ENCODE measurements around the gene RPUSD3. TPM values are rescaled to one million over a fixed set of nuclear protein-coding genes. Genes with fewer than 3 reads are reported as not detected.

Gene RPUSD3
- total RNA-seq, 4 donors from 2014 or later, result 29.7 to 43.1 (median 38.5) TPM

GRCh38 chr3:9812870-9813483 lies 30.8 kb downstream of the RPUSD3 start:
- DNase-seq, result no peak
- H3K27ac ChIP-seq, result no peak overlapping the region
- TF ChIP-seq POLR2A (IDR thresholded peaks at IDR 0.05), result no peak

GRCh38 chr3:9810846-9811245 lies 33.0 kb downstream of the RPUSD3 start:
- Histone ChIP-seq H3K27ac (peak overlapping the region; percentile 94 to 98 (median 94)), H3K27me3 (no peaks in the 10 kb centered on the region), H3K4me3 (peak overlapping the region; percentile 74 to 92 (median 80)), H3K36me3 (peaks cover 0 to 17% (median 0%) of the 10 kb centered on the region in 3 donors), H3K9me3 (no peaks in the 10 kb centered on the region), H3K4me1 (peaks cover 0 to 23% (median 0%) of the 10 kb centered on the region in 4 donors)
- DNase-seq, result no peak
- TF ChIP-seq, protein P1, sequence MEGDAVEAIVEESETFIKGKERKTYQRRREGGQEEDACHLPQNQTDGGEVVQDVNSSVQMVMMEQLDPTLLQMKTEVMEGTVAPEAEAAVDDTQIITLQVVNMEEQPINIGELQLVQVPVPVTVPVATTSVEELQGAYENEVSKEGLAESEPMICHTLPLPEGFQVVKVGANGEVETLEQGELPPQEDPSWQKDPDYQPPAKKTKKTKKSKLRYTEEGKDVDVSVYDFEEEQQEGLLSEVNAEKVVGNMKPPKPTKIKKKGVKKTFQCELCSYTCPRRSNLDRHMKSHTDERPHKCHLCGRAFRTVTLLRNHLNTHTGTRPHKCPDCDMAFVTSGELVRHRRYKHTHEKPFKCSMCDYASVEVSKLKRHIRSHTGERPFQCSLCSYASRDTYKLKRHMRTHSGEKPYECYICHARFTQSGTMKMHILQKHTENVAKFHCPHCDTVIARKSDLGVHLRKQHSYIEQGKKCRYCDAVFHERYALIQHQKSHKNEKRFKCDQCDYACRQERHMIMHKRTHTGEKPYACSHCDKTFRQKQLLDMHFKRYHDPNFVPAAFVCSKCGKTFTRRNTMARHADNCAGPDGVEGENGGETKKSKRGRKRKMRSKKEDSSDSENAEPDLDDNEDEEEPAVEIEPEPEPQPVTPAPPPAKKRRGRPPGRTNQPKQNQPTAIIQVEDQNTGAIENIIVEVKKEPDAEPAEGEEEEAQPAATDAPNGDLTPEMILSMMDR (IDR thresholded peaks at IDR 0.05), result no peak
- TF ChIP-seq POLR2A (IDR thresholded peaks at IDR 0.05), result no peak

More at GRCh38 chr3:9812870-9813483, 30.8 kb downstream of the RPUSD3 start:
- H3K36me3 ChIP-seq, result peaks cover 0 to 5% (median 0%) of the 10 kb centered on the region in 3 donors
- no peak overlapping the region for H3K4me3 ChIP-seq
- H3K9me3 ChIP-seq, result no peaks in the 10 kb centered on the region
- H3K27me3 ChIP-seq, result no peaks in the 10 kb centered on the region
- H3K4me1 ChIP-seq, result peaks cover 0 to 21% (median 0%) of the 10 kb centered on the region in 4 donors

DNA sequence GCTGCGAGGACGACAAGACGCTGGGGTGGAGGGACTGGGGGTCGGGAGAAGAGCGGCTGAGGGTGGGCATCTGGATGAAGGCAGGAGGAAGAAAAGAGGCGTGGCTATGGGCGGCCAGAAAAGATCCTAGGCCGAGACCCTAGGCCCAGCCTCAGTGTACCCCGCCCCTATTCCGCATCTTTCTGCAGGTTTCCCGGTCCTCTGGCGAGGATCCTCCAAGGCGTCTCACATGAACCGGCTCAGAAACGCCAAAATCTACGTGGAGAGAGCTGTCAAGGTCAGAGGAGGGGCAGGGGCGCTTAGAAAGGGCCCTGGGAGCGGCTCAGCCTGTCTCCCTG lies 33.4 kb downstream of the RPUSD3 start:
- no peak for DNase-seq
- no peak for TF ChIP-seq POLR2A (IDR thresholded peaks at IDR 0.05)
- TF ChIP-seq, protein P1 (IDR thresholded peaks at IDR 0.05), result no peak
- Histone ChIP-seq H3K27me3 (no peaks in the 10 kb centered on the region), H3K9me3 (no peaks in the 10 kb centered on the region), H3K4me3 (peak overlapping the region; percentile 74 to 92 (median 80)), H3K4me1 (peaks cover 0 to 23% (median 0%) of the 10 kb centered on the region in 4 donors), H3K36me3 (peaks cover 0 to 22% (median 0%) of the 10 kb centered on the region in 3 donors), H3K27ac (peak overlapping the region; percentile 94 to 98 (median 94))

GRCh38 chr3:9809615-9810432 lies 34.0 kb downstream of the RPUSD3 start, which contains the start of gene TTLL3:
Gene TTLL3, plus strand, starts transcription at chr3:9810262. Its CDS starts 400 bp downstream, at chr3:9810662.
- Histone ChIP-seq H3K4me1 (peaks cover 0 to 23% (median 0%) of the 10 kb centered on the region in 4 donors), H3K9me3 (no peaks in the 10 kb centered on the region), H3K27me3 (no peaks in the 10 kb centered on the region), H3K36me3 (peaks cover 0 to 27% (median 0%) of the 10 kb centered on the region in 3 donors), H3K27ac (peak within 1 kb of the TSS; percentile 94 to 98 (median 94)), H3K4me3 (peak within 1 kb of the TSS; percentile 74 to 92 (median 80))
- TF ChIP-seq POLR2A (IDR thresholded peaks at IDR 0.05), result peak; percentile 51 to 70
- TF ChIP-seq, protein P1 (IDR thresholded peaks at IDR 0.05), result peak in 2 of 6 experiments; percentile 13 to 18
- DNase-seq, result peak; percentile 67 to 88 (median 86)

GRCh38 chr3:9809239-9809614 lies 34.6 kb downstream of the RPUSD3 start:
- TF ChIP-seq POLR2A (IDR thresholded peaks at IDR 0.05), result no peak
- TF ChIP-seq, protein P1 (IDR thresholded peaks at IDR 0.05), result peak in 1 of 6 experiments; percentile 4
- Histone ChIP-seq H3K4me3 (peak overlapping the region; percentile 74 to 92 (median 80)), H3K27ac (peak overlapping the region; percentile 94 to 98 (median 94)), H3K4me1 (peaks cover 0 to 23% (median 0%) of the 10 kb centered on the region in 4 donors), H3K9me3 (no peaks in the 10 kb centered on the region), H3K36me3 (peaks cover 0 to 33% (median 0%) of the 10 kb centered on the region in 3 donors), H3K27me3 (no peaks in the 10 kb centered on the region)
- no peak for DNase-seq
